BE2C (cell line): Measurements from ENCODE around the gene SNAP91.

Experiments
- DNase-seq: peaks from one replicate; pipeline ENCODE4 v3.0.0-alpha.2; 2020
- H3K27me3 ChIP-seq: fragments of 250-450 bp; sonication (Bioruptor Pico); 2 replicates; pipeline ENCODE4 v1.5.1; 2020; ENCODE audit warnings: mild to moderate bottlenecking
- H3K36me3 ChIP-seq: fragments of 250-450 bp; sonication (Bioruptor Pico); 2 replicates; pipeline ENCODE4 v1.5.1; 2020; ENCODE audit warnings: mild to moderate bottlenecking
- H3K4me1 ChIP-seq: fragments of 250-450 bp; sonication (Bioruptor Pico); 2 replicates; pipeline ENCODE4 v1.5.1; 2020
- H3K4me3 ChIP-seq: 2 replicates; pipeline ENCODE4 v1.5.1; 2011; ENCODE audit warnings: low read depth, low read length
- H3K9me3 ChIP-seq: fragments of 250-450 bp; sonication (Bioruptor Pico); 2 replicates; pipeline ENCODE4 v1.5.1; 2020
- TF ChIP-seq, protein P1 (sequence below): IDR thresholded peaks from 2 replicates; pipeline ENCODE4 v1.5.1; 2012; ENCODE audit warnings: mild to moderate bottlenecking, low read depth, low read length

Gene SNAP91

GRCh38 chr6:83600459-83600858 lies 108.4 kb downstream of the SNAP91 start:
- Histone ChIP-seq H3K4me3 (no peak overlapping the region), H3K27me3 (no peaks in the 10 kb centered on the region), H3K9me3 (no peaks in the 10 kb centered on the region), H3K4me1 (peaks cover 3% of the 10 kb centered on the region), H3K36me3 (no peaks in the 10 kb centered on the region)
- TF ChIP-seq, protein P1, sequence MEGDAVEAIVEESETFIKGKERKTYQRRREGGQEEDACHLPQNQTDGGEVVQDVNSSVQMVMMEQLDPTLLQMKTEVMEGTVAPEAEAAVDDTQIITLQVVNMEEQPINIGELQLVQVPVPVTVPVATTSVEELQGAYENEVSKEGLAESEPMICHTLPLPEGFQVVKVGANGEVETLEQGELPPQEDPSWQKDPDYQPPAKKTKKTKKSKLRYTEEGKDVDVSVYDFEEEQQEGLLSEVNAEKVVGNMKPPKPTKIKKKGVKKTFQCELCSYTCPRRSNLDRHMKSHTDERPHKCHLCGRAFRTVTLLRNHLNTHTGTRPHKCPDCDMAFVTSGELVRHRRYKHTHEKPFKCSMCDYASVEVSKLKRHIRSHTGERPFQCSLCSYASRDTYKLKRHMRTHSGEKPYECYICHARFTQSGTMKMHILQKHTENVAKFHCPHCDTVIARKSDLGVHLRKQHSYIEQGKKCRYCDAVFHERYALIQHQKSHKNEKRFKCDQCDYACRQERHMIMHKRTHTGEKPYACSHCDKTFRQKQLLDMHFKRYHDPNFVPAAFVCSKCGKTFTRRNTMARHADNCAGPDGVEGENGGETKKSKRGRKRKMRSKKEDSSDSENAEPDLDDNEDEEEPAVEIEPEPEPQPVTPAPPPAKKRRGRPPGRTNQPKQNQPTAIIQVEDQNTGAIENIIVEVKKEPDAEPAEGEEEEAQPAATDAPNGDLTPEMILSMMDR: no peak
- no peak for DNase-seq

GRCh38 chr6:83597511-83597910 lies 111.4 kb downstream of the SNAP91 start:
- TF ChIP-seq, protein P1: no peak

GRCh38 chr6:83597051-83597450 lies 111.8 kb downstream of the SNAP91 start:
- H3K4me3 ChIP-seq: no peak overlapping the region
- TF ChIP-seq, protein P1: no peak
- no peaks in the 10 kb centered on the region; the same call in 1 of the 2 replicates for H3K9me3 ChIP-seq
- no peaks in the 10 kb centered on the region for H3K36me3 ChIP-seq
- no peak for DNase-seq
- H3K4me1 ChIP-seq: peaks cover 3% of the 10 kb centered on the region
- no peaks in the 10 kb centered on the region for H3K27me3 ChIP-seq

More at GRCh38 chr6:83597511-83597910, 111.4 kb downstream of the SNAP91 start:
- DNase-seq: no peak
- H3K27me3 ChIP-seq: no peaks in the 10 kb centered on the region
- no peak overlapping the region for H3K4me3 ChIP-seq
- no peaks in the 10 kb centered on the region; the same call in 1 of the 2 replicates for H3K9me3 ChIP-seq
- no peaks in the 10 kb centered on the region for H3K36me3 ChIP-seq
- H3K4me1 ChIP-seq: peaks cover 3% of the 10 kb centered on the region

- H3K4me3 ChIP-seq: no peak overlapping the region
- peaks cover 2% of the 10 kb centered on the region; the same call in 1 of the 2 replicates for H3K36me3 ChIP-seq
- H3K4me1 ChIP-seq: peaks cover 3% of the 10 kb centered on the region
- no peak for DNase-seq
- H3K9me3 ChIP-seq: no peaks in the 10 kb centered on the region; the same call in 1 of the 2 replicates
- H3K27me3 ChIP-seq: no peaks in the 10 kb centered on the region
- TF ChIP-seq, protein P1: no peak
Measured at GRCh38 chr6:83594941-83595340, 114.0 kb downstream of the SNAP91 start.

DNA sequence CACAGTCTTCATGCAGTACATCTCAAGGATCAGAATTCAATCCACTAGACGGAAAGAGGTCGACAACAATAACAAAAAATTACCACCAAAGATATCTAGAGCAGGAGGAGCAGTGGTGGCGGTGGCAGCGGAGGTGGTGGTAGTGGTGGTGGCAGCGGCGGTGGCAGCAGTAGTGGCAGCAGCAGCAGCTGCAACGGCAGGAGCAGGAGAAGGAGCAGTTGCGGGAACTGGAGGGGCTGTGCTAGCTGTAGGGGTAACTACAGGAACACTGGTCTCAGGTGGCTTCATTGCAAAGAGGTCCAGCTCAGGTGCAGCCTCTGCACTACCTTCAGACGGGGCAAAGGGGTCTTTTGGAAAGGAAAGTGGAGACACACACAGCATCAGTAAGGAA lies 115.5 kb downstream of the SNAP91 start:
- no peak overlapping the region for H3K4me3 ChIP-seq
- TF ChIP-seq, protein P1: no peak
- no peaks in the 10 kb centered on the region for H3K27me3 ChIP-seq
- no peak for DNase-seq
- H3K4me1 ChIP-seq: no peaks in the 10 kb centered on the region; the same call in 1 of the 2 replicates
- peaks cover 2% of the 10 kb centered on the region; the same call in 1 of the 2 replicates for H3K36me3 ChIP-seq
- H3K9me3 ChIP-seq: no peaks in the 10 kb centered on the region; the same call in 1 of the 2 replicates

GRCh38 chr6:83592770-83593394 lies 116.0 kb downstream of the SNAP91 start:
- Histone ChIP-seq H3K36me3 (peaks cover 2% of the 10 kb centered on the region; the same call in 1 of the 2 replicates), H3K9me3 (no peaks in the 10 kb centered on the region; the same call in 1 of the 2 replicates), H3K4me3 (no peak overlapping the region), H3K27me3 (no peaks in the 10 kb centered on the region), H3K4me1 (no peaks in the 10 kb centered on the region; the same call in 1 of the 2 replicates)
- peak; percentile 26 for DNase-seq
- TF ChIP-seq, protein P1: peak; percentile 77
